Keratinocyte (primary cell): ENCODE measurements around the gene LENG9. TPM values are rescaled to one million over a fixed set of nuclear protein-coding genes. Genes with fewer than 3 reads are reported as not detected.

ENCODE experiments used
- DNase-seq: peaks from one replicate; pipeline ENCODE4 v3.0.0-alpha.2; 2011; ENCODE audit warnings: low read depth, missing footprints, low spot score
- FAIRE-seq: peaks from 2 replicates; lab custom pipeline; 2011; peaks lifted over from hg19 to GRCh38; lab: Jason Lieb, UNC
- H2AFZ ChIP-seq: 2 replicates; pipeline ENCODE4 v1.6.0; 2012; ENCODE audit warnings: low read length, control low read depth, inconsistent platforms; ENCODE audit not compliant: control insufficient read depth
- H3K27ac ChIP-seq: 2 replicates; pipeline ENCODE4 v1.5.1; 2011; ENCODE audit warnings: low read length; ENCODE audit not compliant: control insufficient read depth, insufficient read depth
- H3K27me3 ChIP-seq: 3 replicates; pipeline ENCODE4 v1.6.0; 2011; ENCODE audit warnings: low read length; ENCODE audit not compliant: control insufficient read depth, insufficient read depth; ENCODE audit errors: extremely low read depth
- H3K36me3 ChIP-seq, 2 experiments: 2 replicates in 1 of 2; 3 replicates in 1 of 2; pipeline ENCODE4 v1.5.1; 2011; ENCODE audit warnings: low read length in 2 of 2, mild to moderate bottlenecking in 1 of 2; ENCODE audit not compliant: control insufficient read depth in 2 of 2, insufficient read depth in 2 of 2; ENCODE audit errors: extremely low read depth in 1 of 2
- H3K4me1 ChIP-seq: 3 replicates; pipeline ENCODE4 v1.5.1; 2011; ENCODE audit warnings: low read length; ENCODE audit not compliant: control insufficient read depth, insufficient read depth; ENCODE audit errors: extremely low read depth
- H3K4me2 ChIP-seq: 3 replicates; pipeline ENCODE4 v1.6.0; 2011; ENCODE audit warnings: low read depth, low read length; ENCODE audit not compliant: control insufficient read depth, insufficient read depth; ENCODE audit errors: extremely low read depth
- H3K4me3 ChIP-seq, 3 experiments: fragments of 200-600 bp in 1 of 3; sonication (generic) in 1 of 3; 2 replicates in 2 of 3; 3 replicates in 1 of 3; pipeline ENCODE4 v1.5.1; 2011 to 2016; ENCODE audit warnings: low read length in 3 of 3, mild to moderate bottlenecking in 3 of 3, control low read depth in 2 of 3, inconsistent platforms in 1 of 3, low read depth in 1 of 3, mixed read lengths in 1 of 3, mixed run types in 1 of 3, moderate library complexity in 1 of 3; ENCODE audit not compliant: control insufficient read depth in 2 of 3, insufficient read depth in 2 of 3; ENCODE audit errors: extremely low read depth in 1 of 3
- H3K79me2 ChIP-seq: 2 replicates; pipeline ENCODE4 v1.6.0; 2012; ENCODE audit warnings: low read length; ENCODE audit not compliant: control insufficient read depth, insufficient read depth
- H3K9ac ChIP-seq: 3 replicates; pipeline ENCODE4 v1.6.0; 2011; ENCODE audit warnings: low read length; ENCODE audit not compliant: control insufficient read depth, insufficient read depth; ENCODE audit errors: extremely low read depth
- H3K9me1 ChIP-seq: 3 replicates; pipeline ENCODE4 v1.6.0; 2011; ENCODE audit warnings: low read length; ENCODE audit not compliant: control insufficient read depth, insufficient read depth; ENCODE audit errors: extremely low read depth
- H3K9me3 ChIP-seq: 2 replicates; pipeline ENCODE4 v1.5.1; 2012; ENCODE audit warnings: low read depth, low read length; ENCODE audit not compliant: control insufficient read depth
- H4K20me1 ChIP-seq: 3 replicates; pipeline ENCODE4 v1.6.0; 2011; ENCODE audit warnings: low read length; ENCODE audit not compliant: control insufficient read depth, insufficient read depth; ENCODE audit errors: extremely low read depth
- CTCF ChIP-seq, 3 experiments: IDR thresholded peaks in 1 of 3; conservative IDR thresholded peaks in 1 of 3; optimal IDR thresholded peaks in 1 of 3; 2 replicates in 2 of 3; 3 replicates in 1 of 3; pipeline versions ENCODE3 to v1.5.1; 2011; ENCODE audit warnings: low read length in 3 of 3, mild to moderate bottlenecking in 3 of 3, moderate library complexity in 2 of 3, control low read depth in 1 of 3, inconsistent platforms in 1 of 3; ENCODE audit not compliant: insufficient read depth in 2 of 3; ENCODE audit errors: extremely low read depth in 1 of 3
- EZH2 ChIP-seq: IDR thresholded peaks from one replicate; pipeline ENCODE4 v1.6.1; 2012; ENCODE audit warnings: inconsistent platforms, mild to moderate bottlenecking, low read length, moderate library complexity
- dilution Hi-C: fragments of 300-500 bp; cut with MboI; formaldehyde crosslinking; loops from one replicate; pipeline ENCODE4 v1.7.0; 2020; ENCODE audit warnings: low sequenced_read_pairs; ENCODE audit not compliant: extremely low pct_ligation_motif_present
- polyA plus RNA-seq, 5 experiments: library from polyadenylated mRNA; depleted of rRNA in 3 of 5; stranded (reverse) in 3 of 5; stranded (forward) in 1 of 5; unstranded in 1 of 5; fragments of >200 nt; gene quantifications; 1 replicate in 1 of 5; 2 replicates in 3 of 5; 3 replicates in 1 of 5; pipeline versions ENCODE4 v1.2.1 to v1.2.3, GENCODE V29; 2011 to 2012; ENCODE audit warnings: missing spikeins in 2 of 5, low read depth in 1 of 5, low replicate concordance in 1 of 5

LENG9 gene
- polyA plus RNA-seq, 1 donor (not counting 4 experiments of a cell fraction or from before 2014, with no cell fraction given) = 1.3 TPM

DNA sequence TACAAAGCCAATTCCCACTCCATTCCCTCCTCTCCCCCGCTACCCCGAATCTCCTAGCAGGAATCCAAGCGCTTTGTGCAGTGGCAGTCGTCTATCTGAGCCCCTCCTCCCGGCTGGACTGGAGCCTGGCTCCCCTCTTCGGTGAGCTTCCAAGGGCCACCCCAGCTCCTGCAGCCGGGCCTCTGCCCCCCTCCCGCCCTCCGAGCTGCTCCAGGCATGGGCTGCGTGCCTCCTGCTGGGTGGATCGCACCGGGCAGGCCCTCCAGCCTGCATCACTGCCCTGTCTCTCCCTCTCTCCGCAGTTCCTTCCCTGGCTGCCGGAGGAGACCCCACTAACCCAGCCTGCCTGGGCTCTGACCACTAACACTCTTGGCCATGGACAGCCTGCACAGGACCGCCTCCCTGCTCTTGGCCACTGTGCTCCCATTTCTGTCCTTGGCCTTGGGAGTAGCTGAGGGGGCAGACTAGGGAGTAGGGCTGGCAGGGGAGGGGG, 27.5 kb downstream of the LENG9 start:
- dilution Hi-C loops = no loop called here
- no peak overlapping the region for H3K9ac ChIP-seq
- no peak overlapping the region for H2AFZ ChIP-seq
- no peak overlapping the region for H3K4me2 ChIP-seq
- no peak overlapping the region for H3K4me3 ChIP-seq
- peaks cover 17% of the 10 kb centered on the region for H3K4me1 ChIP-seq
- peaks cover 0 to 5% of the 10 kb centered on the region in 2 experiments for H3K36me3 ChIP-seq
- DNase-seq = no peak
- H3K79me2 ChIP-seq = no peaks in the 10 kb centered on the region
- no peaks in the 10 kb centered on the region for H3K9me1 ChIP-seq
- no peaks in the 10 kb centered on the region for H3K27me3 ChIP-seq
- H4K20me1 ChIP-seq = no peaks in the 10 kb centered on the region
- H3K27ac ChIP-seq = no peak overlapping the region
- no peak for FAIRE-seq
- H3K9me3 ChIP-seq = no peaks in the 10 kb centered on the region
- TF ChIP-seq CTCF (optimal IDR thresholded peaks at IDR 0.05 in 1 of 3, IDR thresholded peaks at IDR 0.05 in 1 of 3, conservative IDR thresholded peaks at IDR 0.05 in 1 of 3; ENCODE audit: extremely low read depth in 1 of 3, insufficient read depth in 2 of 3, low read length in 3 of 3) = no peak
- no peak for TF ChIP-seq EZH2

DNA sequence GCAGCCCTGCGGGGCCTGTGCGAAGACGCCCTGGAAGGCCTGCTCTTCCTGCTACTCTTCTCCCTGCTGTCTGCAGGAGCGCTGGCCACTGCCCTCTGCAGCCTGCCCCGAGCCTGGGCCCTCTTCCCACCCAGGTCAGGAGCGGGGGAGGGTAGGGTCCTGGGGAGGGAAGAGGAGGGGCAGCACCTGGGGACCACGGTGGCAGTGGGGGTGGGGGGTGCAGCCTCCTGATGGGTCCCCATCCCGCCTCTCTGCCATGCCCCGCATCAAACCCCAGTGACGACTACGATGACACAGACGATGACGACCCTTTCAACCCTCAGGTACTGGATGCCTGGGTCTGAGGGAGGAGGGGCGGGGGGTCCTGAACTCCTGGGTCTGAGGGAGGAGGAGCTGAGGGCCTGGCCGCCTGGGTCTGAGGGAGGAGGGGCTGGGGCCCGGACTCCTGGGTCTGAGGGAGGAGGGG, 28.0 kb downstream of the LENG9 start:
- Histone ChIP-seq H3K9ac (no peak overlapping the region), H3K4me3 (no peak overlapping the region), H3K79me2 (no peaks in the 10 kb centered on the region), H3K27ac (no peak overlapping the region), H3K36me3 (peaks cover 0 to 5% of the 10 kb centered on the region in 2 experiments), H3K9me1 (no peaks in the 10 kb centered on the region), H4K20me1 (no peaks in the 10 kb centered on the region), H3K9me3 (no peaks in the 10 kb centered on the region), H3K4me1 (peaks cover 19% of the 10 kb centered on the region), H3K4me2 (no peak overlapping the region), H2AFZ (no peak overlapping the region), H3K27me3 (no peaks in the 10 kb centered on the region)
- FAIRE-seq = no peak
- no peak for DNase-seq
- TF ChIP-seq EZH2 (no peak), CTCF (optimal IDR thresholded peaks at IDR 0.05 in 1 of 3, IDR thresholded peaks at IDR 0.05 in 1 of 3, conservative IDR thresholded peaks at IDR 0.05 in 1 of 3; ENCODE audit: extremely low read depth in 1 of 3, insufficient read depth in 2 of 3, low read length in 3 of 3) (no peak)
- dilution Hi-C loops = no loop called here
